ENCODE results near the gene ANKRD11.

ANKRD11 gene

DNA sequence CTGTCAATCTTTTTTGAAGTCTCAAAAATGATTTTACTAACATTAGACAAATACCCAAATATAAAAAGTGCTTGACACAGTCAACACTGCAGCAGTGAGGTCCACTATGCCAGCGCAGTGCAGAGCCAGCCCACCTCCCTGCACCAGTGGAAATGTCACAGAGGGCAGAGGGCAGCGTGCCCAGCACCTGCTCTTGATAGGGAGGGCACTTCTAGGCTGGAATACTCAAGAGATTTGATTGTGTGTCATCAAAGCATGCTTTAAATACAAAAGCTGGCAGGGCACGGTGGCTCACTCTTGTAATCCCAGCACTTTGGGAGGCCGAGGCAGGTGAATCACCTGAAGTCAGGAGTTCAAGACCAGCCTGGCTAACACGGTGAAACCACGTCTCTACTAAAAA, 136.0 kb downstream of the ANKRD11 start:
- no peak for DNase-seq (ENCODE audit: low read depth in 2 of 3, low spot score in 2 of 3)

GRCh38 chr16:89352091-89352681, 138.2 kb downstream of the ANKRD11 start:
- DNase-seq (ENCODE audit: low read depth in 2 of 3, low spot score in 2 of 3) = no peak

GRCh38 chr16:89351645-89352044, 138.7 kb downstream of the ANKRD11 start:
- no peak for DNase-seq (ENCODE audit: low read depth in 2 of 3, low spot score in 2 of 3)

DNA sequence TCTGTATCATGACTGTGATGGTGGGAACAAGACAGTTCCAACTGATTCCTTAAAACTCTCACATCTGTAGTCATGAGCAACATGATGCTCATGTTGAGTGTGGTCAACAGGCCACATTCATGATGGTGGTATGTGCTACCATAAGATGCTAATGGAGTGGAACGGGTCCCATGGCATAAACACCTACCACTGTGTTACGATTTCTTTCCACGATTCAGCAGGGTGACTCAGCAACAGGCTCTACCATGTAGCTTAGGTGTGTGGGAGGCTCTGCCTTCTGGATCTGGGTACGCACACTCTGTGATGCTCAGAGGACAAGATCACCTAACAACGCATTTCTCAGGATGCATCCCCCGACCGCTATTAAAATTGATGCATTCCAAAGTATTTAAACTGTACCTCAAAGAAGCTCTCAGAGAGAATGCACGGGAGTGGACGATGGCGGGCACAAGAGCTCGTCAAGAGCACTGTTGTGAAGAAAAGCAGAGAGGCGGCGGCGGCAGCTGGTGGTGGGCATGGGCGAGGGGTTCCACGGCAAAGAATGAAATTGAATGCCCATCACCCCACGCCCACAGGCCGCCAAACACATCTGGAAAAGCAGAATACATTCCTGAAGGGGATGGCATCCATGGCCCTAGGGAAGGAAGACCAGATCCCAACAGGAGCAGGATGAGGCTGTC, 139.5 kb downstream of the ANKRD11 start:
- no peak for DNase-seq (ENCODE audit: low read depth in 2 of 3, low spot score in 2 of 3)

- DNase-seq (ENCODE audit: low read depth in 2 of 3, low spot score in 2 of 3) = no peak
These were observed 140.3 kb downstream of the ANKRD11 start for GRCh38 chr16:89349947-89350633.

DNA sequence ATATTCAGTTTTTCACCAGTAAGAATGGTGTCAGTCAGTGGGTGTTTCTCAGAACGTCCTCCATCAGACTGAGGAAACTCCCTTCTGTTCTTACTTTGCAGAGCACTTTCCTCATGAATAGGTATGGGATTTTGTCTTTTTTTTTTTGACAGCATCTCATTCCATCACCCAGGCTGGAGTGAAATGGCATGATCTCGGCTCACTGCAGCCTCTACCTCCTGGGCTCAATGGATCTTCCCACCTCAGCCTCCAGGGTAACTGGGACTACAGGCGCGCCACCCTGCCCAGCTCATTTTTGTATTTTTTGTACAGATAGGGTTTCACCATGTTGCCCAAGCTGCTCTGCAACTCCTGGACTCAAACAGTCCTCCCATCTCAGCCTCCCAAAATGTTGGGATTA, 142.6 kb downstream of the ANKRD11 start:
- no peak for DNase-seq (ENCODE audit: low read depth in 2 of 3, low spot score in 2 of 3)

- DNase-seq (ENCODE audit: low read depth in 2 of 3, low spot score in 2 of 3) = no peak
These were observed 143.5 kb downstream of the ANKRD11 start for GRCh38 chr16:89346869-89347268.

DNA sequence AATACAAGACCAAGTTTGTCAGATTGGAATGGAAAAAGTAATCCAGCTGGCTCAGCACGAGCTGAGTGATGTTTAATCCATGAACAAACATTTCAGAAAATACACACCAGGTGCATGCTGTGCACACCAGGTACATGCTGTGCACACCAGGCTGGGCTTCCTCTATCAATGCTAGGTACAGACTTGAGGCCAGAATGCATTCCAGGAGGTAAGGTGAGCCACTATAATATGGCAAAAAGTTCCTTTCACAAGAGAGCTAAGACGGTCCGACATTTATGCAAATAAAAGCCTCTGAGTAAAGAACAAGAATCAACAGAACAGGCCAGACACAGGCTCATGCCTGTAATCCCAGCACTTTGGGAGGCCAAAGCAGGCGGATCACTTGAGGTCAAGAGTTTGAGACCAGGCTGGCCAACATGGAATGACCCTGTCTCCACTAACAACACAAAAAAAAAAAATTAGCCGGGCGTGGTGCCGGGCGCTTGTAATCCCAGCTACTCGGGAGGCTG, 144.7 kb downstream of the ANKRD11 start:
- DNase-seq (ENCODE audit: low read depth in 2 of 3, low spot score in 2 of 3) = no peak

DNA sequence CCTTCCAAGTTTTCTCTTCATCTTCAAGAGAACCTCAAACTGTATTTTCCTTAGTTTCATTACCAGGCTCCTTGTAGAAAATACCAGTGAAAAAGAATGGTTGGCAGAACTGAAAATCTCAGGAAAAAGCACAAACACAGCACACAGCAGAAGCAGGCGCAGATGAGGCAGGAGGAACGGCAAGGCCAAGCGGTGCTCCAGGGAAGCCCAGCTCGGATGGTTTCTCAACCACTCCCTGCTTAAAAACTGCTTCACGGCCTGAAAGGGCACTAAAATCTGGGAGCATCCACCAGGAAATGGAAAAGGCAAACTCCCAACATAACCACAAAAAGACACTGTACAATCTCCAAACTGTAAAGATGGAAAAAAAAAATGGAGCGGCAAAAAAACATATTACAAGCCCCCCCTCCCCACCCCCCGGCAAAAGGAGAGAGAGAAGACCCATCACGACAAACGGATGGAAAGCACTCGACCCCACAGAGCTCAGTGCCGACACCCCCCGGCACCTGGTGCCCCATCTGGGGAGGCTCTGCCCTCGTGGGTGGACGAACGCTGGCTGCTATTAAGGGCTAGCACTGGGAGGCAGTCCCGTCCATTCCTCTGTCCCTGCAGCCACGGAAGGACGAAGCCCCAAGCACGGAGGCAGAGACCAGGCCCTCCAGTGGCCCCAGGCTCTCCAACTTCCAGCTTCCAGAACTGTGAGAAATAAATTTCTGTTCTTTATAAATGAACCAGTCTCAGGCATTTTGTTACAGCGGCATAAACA, 145.3 kb downstream of the ANKRD11 start:
- DNase-seq (ENCODE audit: low read depth in 2 of 3, low spot score in 2 of 3) = no peak

- no peak for DNase-seq (ENCODE audit: low read depth in 2 of 3, low spot score in 2 of 3)
These were observed 145.9 kb downstream of the ANKRD11 start for GRCh38 chr16:89344458-89344834.

GRCh38 chr16:89343501-89344457, 146.6 kb downstream of the ANKRD11 start:
- no peak for DNase-seq (ENCODE audit: low read depth in 2 of 3, low spot score in 2 of 3)

DNA sequence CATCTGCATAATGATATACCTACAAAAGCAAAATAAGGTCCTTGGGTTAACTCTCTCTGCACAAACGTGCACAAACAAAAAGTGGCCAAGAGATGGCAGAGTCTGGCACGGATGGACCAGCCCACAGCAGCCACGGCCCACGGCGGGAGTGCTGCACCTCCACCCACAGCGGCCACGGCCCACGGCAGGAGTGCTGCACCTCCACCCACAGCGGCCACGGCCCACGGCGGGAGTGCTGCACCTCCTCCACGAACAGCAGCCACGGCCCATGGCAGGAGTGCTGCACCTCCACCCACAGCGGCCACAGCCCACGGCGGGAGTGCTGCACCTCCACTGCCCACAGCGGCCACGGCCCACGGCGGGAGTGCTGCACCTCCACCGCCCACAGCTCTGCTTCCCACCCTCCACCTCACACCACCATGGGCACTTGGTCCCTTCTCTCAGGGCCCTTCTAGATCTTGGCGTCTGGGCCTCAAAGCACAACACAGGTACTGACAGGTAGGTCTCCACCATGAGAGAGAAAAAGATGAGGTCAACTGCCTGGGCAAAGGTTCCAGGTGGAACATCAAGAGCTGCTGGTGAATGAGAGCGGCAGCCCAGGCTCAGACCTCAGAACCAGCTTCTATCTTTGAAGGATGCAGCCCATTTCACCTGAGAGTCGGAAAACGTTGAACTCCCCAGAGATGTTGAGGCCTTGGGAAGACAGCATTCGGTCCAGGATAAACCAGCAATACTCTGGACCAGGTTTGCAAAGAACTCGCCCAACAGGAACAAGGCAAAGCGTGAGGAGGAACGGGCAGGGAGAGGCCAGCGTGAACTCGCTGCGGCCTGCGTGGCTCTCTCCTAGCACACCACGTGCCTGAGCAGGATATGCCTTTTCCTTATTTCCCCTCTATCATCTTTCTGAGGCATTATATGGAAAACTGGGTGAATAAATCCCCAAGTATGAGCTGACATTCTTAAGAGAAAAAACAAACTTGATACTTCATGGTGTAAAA, 148.4 kb downstream of the ANKRD11 start:
- no peak for DNase-seq (ENCODE audit: low read depth in 2 of 3, low spot score in 2 of 3)

- DNase-seq (ENCODE audit: low read depth in 2 of 3, low spot score in 2 of 3) = no peak
These were observed 149.1 kb downstream of the ANKRD11 start for GRCh38 chr16:89341279-89341678.

GRCh38 chr16:89338863-89339262, 151.5 kb downstream of the ANKRD11 start:
- DNase-seq (ENCODE audit: low read depth in 2 of 3, low spot score in 2 of 3) = no peak

GRCh38 chr16:89337965-89338364, 152.4 kb downstream of the ANKRD11 start:
- no peak for DNase-seq (ENCODE audit: low read depth in 2 of 3, low spot score in 2 of 3)

GRCh38 chr16:89335803-89336485, 154.4 kb downstream of the ANKRD11 start:
- DNase-seq (ENCODE audit: low read depth in 2 of 3, low spot score in 2 of 3) = no peak

GRCh38 chr16:89334988-89335802, 155.2 kb downstream of the ANKRD11 start:
- DNase-seq (ENCODE audit: low read depth in 2 of 3, low spot score in 2 of 3) = no peak

- no peak for DNase-seq (ENCODE audit: low read depth in 2 of 3, low spot score in 2 of 3)
These were observed 155.9 kb downstream of the ANKRD11 start for GRCh38 chr16:89334461-89334860.
